H9 (cell line): ENCODE measurements around the gene TNFRSF6B. TPM values are rescaled to one million over a fixed set of nuclear protein-coding genes. Genes with fewer than 3 reads are reported as not detected.

Source experiments
- DNase-seq: peaks from one replicate; pipeline ENCODE4 v3.0.0-alpha.2; 2017
- H2AFZ ChIP-seq: one replicate; pipeline ENCODE4 v1.6.1; 2013; ENCODE audit warnings: mild to moderate bottlenecking, low read length, control low read depth, moderate library complexity
- H2AK5ac ChIP-seq: 2 replicates; pipeline ENCODE4 v1.6.1; 2013; ENCODE audit warnings: low read length, control low read depth, mixed read lengths; ENCODE audit not compliant: insufficient read length
- H2BK120ac ChIP-seq: one replicate; pipeline ENCODE4 v1.6.1; 2013; ENCODE audit warnings: low read depth, mild to moderate bottlenecking, low read length, control low read depth, inconsistent platforms; ENCODE audit not compliant: poor library complexity, severe bottlenecking
- H2BK12ac ChIP-seq: 2 replicates; pipeline ENCODE4 v1.6.1; 2013; ENCODE audit warnings: low read length, control low read depth, mixed read lengths, low read depth; ENCODE audit not compliant: insufficient read length
- H2BK15ac ChIP-seq: 2 replicates; pipeline ENCODE4 v1.6.1; 2013; ENCODE audit warnings: low read depth, low read length, control low read depth
- H2BK20ac ChIP-seq: one replicate; pipeline ENCODE4 v1.6.1; 2013; ENCODE audit warnings: low read depth, mild to moderate bottlenecking, low read length, control low read depth, inconsistent platforms; ENCODE audit not compliant: poor library complexity, severe bottlenecking
- H2BK5ac ChIP-seq: 2 replicates; pipeline ENCODE4 v1.6.1; 2013; ENCODE audit warnings: low read length, control low read depth, mixed read lengths; ENCODE audit not compliant: insufficient read length
- H3K14ac ChIP-seq: 2 replicates; pipeline ENCODE4 v1.6.1; 2013; ENCODE audit warnings: low read length, control low read depth; ENCODE audit not compliant: insufficient read depth
- H3K18ac ChIP-seq: 2 replicates; pipeline ENCODE4 v1.6.1; 2013; ENCODE audit warnings: low read depth, mild to moderate bottlenecking, mixed read lengths, low read length, control low read depth; ENCODE audit not compliant: insufficient read length
- H3K23ac ChIP-seq: 2 replicates; pipeline ENCODE4 v1.6.1; 2013; ENCODE audit warnings: low read length, control low read depth, mixed read lengths, low read depth; ENCODE audit not compliant: insufficient read length
- H3K23me2 ChIP-seq: 2 replicates; pipeline ENCODE4 v1.6.1; 2013; ENCODE audit warnings: low read depth, mild to moderate bottlenecking, mixed read lengths, low read length, control low read depth; ENCODE audit not compliant: insufficient read length, poor library complexity, severe bottlenecking
- H3K27ac ChIP-seq: 2 replicates; pipeline ENCODE4 v1.5.1; 2013; ENCODE audit warnings: low read length, control low read depth, mixed read lengths, low read depth; ENCODE audit not compliant: insufficient read length
- H3K27me3 ChIP-seq: 2 replicates; pipeline ENCODE4 v1.6.1; 2013; ENCODE audit warnings: low read length, control low read depth, inconsistent platforms; ENCODE audit not compliant: insufficient read depth
- H3K4ac ChIP-seq: 2 replicates; pipeline ENCODE4 v1.6.1; 2013; ENCODE audit warnings: low read depth, mild to moderate bottlenecking, control low read depth, inconsistent platforms, low read length, moderate library complexity
- H3K4me1 ChIP-seq: 2 replicates; pipeline ENCODE4 v1.6.1; 2013; ENCODE audit warnings: low read length, control low read depth, inconsistent platforms; ENCODE audit not compliant: insufficient read depth
- H3K4me2 ChIP-seq: 2 replicates; pipeline ENCODE4 v1.6.1; 2013; ENCODE audit warnings: low read length, control low read depth, mixed read lengths; ENCODE audit not compliant: insufficient read length, insufficient read depth
- H3K56ac ChIP-seq: 2 replicates; pipeline ENCODE4 v1.6.1; 2013; ENCODE audit warnings: low read depth, mild to moderate bottlenecking, mixed read lengths, low read length, control low read depth; ENCODE audit not compliant: insufficient read length
- H3K79me1 ChIP-seq: 2 replicates; pipeline ENCODE4 v1.6.1; 2013; ENCODE audit warnings: low read depth, mild to moderate bottlenecking, moderate library complexity, low read length, control low read depth, inconsistent platforms; ENCODE audit not compliant: insufficient read depth, poor library complexity, severe bottlenecking
- H3K79me2 ChIP-seq: 2 replicates; pipeline ENCODE4 v1.6.1; 2013; ENCODE audit warnings: low read length, control low read depth, inconsistent platforms; ENCODE audit not compliant: insufficient read depth
- H3K9ac ChIP-seq: 2 replicates; pipeline ENCODE4 v1.6.1; 2013; ENCODE audit warnings: low read length, control low read depth, mixed read lengths; ENCODE audit not compliant: insufficient read length; ENCODE audit errors: extremely low read depth
- H3K9me3 ChIP-seq: one replicate; pipeline ENCODE4 v1.6.1; 2013; ENCODE audit warnings: low read depth, low read length, inconsistent platforms; ENCODE audit not compliant: control insufficient read depth
- H3T11ph ChIP-seq: one replicate; pipeline ENCODE4 v1.6.1; 2013; ENCODE audit warnings: mild to moderate bottlenecking, low read length, control low read depth, inconsistent platforms
- H4K20me1 ChIP-seq: one replicate; pipeline ENCODE4 v1.6.1; 2013; ENCODE audit not compliant: control insufficient read depth, insufficient read length, insufficient read depth
- H4K5ac ChIP-seq: 2 replicates; pipeline ENCODE4 v1.6.1; 2013; ENCODE audit warnings: low read depth, mild to moderate bottlenecking, mixed read lengths, low read length, control low read depth; ENCODE audit not compliant: insufficient read length
- H4K8ac ChIP-seq: replicated peaks from 2 replicates; pipeline ENCODE4 v1.6.1; 2013; ENCODE audit warnings: low read length, control low read depth, mixed read lengths, low read depth; ENCODE audit not compliant: insufficient read length
- H4K91ac ChIP-seq: 2 replicates; pipeline ENCODE4 v1.6.1; 2013; ENCODE audit warnings: low read depth, mild to moderate bottlenecking, moderate library complexity, mixed read lengths, low read length, control low read depth; ENCODE audit not compliant: insufficient read length
- H3K27ac Mint-ChIP-seq, 3 experiments: 2 replicates in 2 of 3; 3 replicates in 1 of 3; pipeline ENCODE4 v1.8.0; 2020 to 2021; ENCODE audit warnings: mixed read lengths in 3 of 3, mild to moderate bottlenecking in 1 of 3, moderate library complexity in 1 of 3
- H3K27me3 Mint-ChIP-seq: 2 replicates; pipeline ENCODE4 v1.8.0; 2021; ENCODE audit warnings: low read depth, mild to moderate bottlenecking, moderate library complexity, mixed read lengths
- H3K36me3 Mint-ChIP-seq, 3 experiments: 2 replicates in 2 of 3; 3 replicates in 1 of 3; pipeline ENCODE4 v1.8.0; 2020 to 2021; ENCODE audit warnings: low read depth in 3 of 3, mixed read lengths in 3 of 3; ENCODE audit not compliant: insufficient read depth in 1 of 3
- H3K4me1 Mint-ChIP-seq, 2 experiments: 2 replicates each; pipeline ENCODE4 v1.8.0; 2020; ENCODE audit warnings: mixed read lengths in 2 of 2
- H3K4me3 Mint-ChIP-seq, 2 experiments: 2 replicates in 1 of 2; 3 replicates in 1 of 2; pipeline ENCODE4 v1.8.0; 2020 to 2021; ENCODE audit warnings: mild to moderate bottlenecking in 2 of 2, mixed read lengths in 2 of 2, moderate library complexity in 1 of 2
- H3K9me3 Mint-ChIP-seq, 2 experiments: 2 replicates in 1 of 2; 3 replicates in 1 of 2; pipeline ENCODE4 v1.8.0; 2020; ENCODE audit warnings: mild to moderate bottlenecking in 2 of 2, mixed read lengths in 2 of 2, moderate library complexity in 1 of 2
- WGBS: extraction: QIAGEN DNeasy Blood & Tissue Kit; methylation state at CpG from one replicate; pipeline ENCODE4 v1.1.7; 2013; ENCODE audit warnings: missing lambda C conversion rate, low lambda C conversion rate, mixed read lengths; ENCODE audit not compliant: insufficient read length; ENCODE audit errors: extremely low coverage; 5-methylcytosine and 5-hydroxymethylcytosine counted together
- total RNA-seq: library from RNA; stranded (reverse); gene quantifications from 2 replicates; pipeline ENCODE4 v1.2.1, GENCODE V29; 2021
- TF ChIP-seq, protein P1 (sequence below): fragments of 200-600 bp; sonication (generic); conservative IDR thresholded peaks from 3 replicates; pipeline ENCODE4 v1.8.0; 2021; ENCODE audit warnings: antibody characterized with exemption, mild to moderate bottlenecking

The TNFRSF6B gene
- total RNA-seq, 1 experiment from 2014 or later, result not detected

- no peak overlapping the region for H3K9ac ChIP-seq
- peaks cover 3 to 5% of the 10 kb centered on the region in 2 experiments; a peak in 3 of 5 replicates for H3K9me3 Mint-ChIP-seq
- no peaks in the 10 kb centered on the region for H3K27me3 ChIP-seq
- H3K4ac ChIP-seq, result no peak overlapping the region
- no peak overlapping the region for H3K4me3 Mint-ChIP-seq
- H4K5ac ChIP-seq, result no peak overlapping the region
- H3K79me2 ChIP-seq, result no peaks in the 10 kb centered on the region
- H3K27ac ChIP-seq, result no peak overlapping the region
- H2BK20ac ChIP-seq, result no peak overlapping the region
- H3T11ph ChIP-seq, result no peak overlapping the region
- no peak overlapping the region for H2AK5ac ChIP-seq
- H2AFZ ChIP-seq, result no peak overlapping the region
- peaks cover 14 to 20% (median 17%) of the 10 kb centered on the region in 3 experiments; a peak in 6 of 7 replicates for H3K36me3 Mint-ChIP-seq
- H3K79me1 ChIP-seq, result no peaks in the 10 kb centered on the region
- no peaks in the 10 kb centered on the region for H3K9me3 ChIP-seq
- H3K27me3 Mint-ChIP-seq, result peaks cover 5% of the 10 kb centered on the region
- H3K4me1 Mint-ChIP-seq, result peaks cover 2 to 8% of the 10 kb centered on the region in 2 experiments
- TF ChIP-seq, protein P1, sequence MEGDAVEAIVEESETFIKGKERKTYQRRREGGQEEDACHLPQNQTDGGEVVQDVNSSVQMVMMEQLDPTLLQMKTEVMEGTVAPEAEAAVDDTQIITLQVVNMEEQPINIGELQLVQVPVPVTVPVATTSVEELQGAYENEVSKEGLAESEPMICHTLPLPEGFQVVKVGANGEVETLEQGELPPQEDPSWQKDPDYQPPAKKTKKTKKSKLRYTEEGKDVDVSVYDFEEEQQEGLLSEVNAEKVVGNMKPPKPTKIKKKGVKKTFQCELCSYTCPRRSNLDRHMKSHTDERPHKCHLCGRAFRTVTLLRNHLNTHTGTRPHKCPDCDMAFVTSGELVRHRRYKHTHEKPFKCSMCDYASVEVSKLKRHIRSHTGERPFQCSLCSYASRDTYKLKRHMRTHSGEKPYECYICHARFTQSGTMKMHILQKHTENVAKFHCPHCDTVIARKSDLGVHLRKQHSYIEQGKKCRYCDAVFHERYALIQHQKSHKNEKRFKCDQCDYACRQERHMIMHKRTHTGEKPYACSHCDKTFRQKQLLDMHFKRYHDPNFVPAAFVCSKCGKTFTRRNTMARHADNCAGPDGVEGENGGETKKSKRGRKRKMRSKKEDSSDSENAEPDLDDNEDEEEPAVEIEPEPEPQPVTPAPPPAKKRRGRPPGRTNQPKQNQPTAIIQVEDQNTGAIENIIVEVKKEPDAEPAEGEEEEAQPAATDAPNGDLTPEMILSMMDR, result no peak
- no peak overlapping the region for H3K23ac ChIP-seq
- no peak for DNase-seq
- H3K14ac ChIP-seq, result no peak overlapping the region
- no peak overlapping the region for H3K27ac Mint-ChIP-seq
- no peak overlapping the region for H4K91ac ChIP-seq
- WGBS, result no CpG with 5 or more reads among the region's 20 CpGs
- no peak overlapping the region for H3K56ac ChIP-seq
- no peak overlapping the region for H4K8ac ChIP-seq
- H3K4me1 ChIP-seq, result no peaks in the 10 kb centered on the region
- H2BK5ac ChIP-seq, result no peak overlapping the region
- no peak overlapping the region for H3K18ac ChIP-seq
- no peak overlapping the region for H3K4me2 ChIP-seq
- no peak overlapping the region for H2BK15ac ChIP-seq
- H2BK12ac ChIP-seq, result no peak overlapping the region
- no peak overlapping the region for H2BK120ac ChIP-seq
- H4K20me1 ChIP-seq, result no peaks in the 10 kb centered on the region
- H3K23me2 ChIP-seq, result peaks cover 4% of the 10 kb centered on the region
These were observed 3.9 kb upstream of the TNFRSF6B start for GRCh38 chr20:63692436-63693082.
